Bronchial epithelial cell (primary cell): ENCODE results near the gene KIR2DL4. TPM values are rescaled to one million over a fixed set of nuclear protein-coding genes. Genes with fewer than 3 reads are reported as not detected.
"Not testable (repeated sequence)": the region's sequence is repeated elsewhere in the genome, so short reads cannot be mapped to it uniquely, and the experiment has no call there.

Experiments used
- DNase-seq: peaks from one replicate; pipeline ENCODE4 v3.0.0-alpha.2; 2010; ENCODE audit warnings: low read depth
- FAIRE-seq: peaks from 2 replicates; lab custom pipeline; 2011; peaks lifted over from hg19 to GRCh38; lab: Jason Lieb, UNC
- H3K27me3 ChIP-seq: 2 replicates; pipeline ENCODE4 v1.5.1; 2011; ENCODE audit warnings: low read length; ENCODE audit not compliant: control insufficient read depth, insufficient read depth
- H3K36me3 ChIP-seq: 2 replicates; pipeline ENCODE4 v1.5.1; 2011; ENCODE audit warnings: low read length; ENCODE audit not compliant: control insufficient read depth, insufficient read depth
- H3K4me3 ChIP-seq: 2 replicates; pipeline ENCODE4 v1.5.1; 2011; ENCODE audit warnings: mild to moderate bottlenecking, low read depth, low read length, control low read depth
- CTCF ChIP-seq: IDR thresholded peaks from 2 replicates; pipeline ENCODE4 v1.5.1; 2011; ENCODE audit warnings: mild to moderate bottlenecking, moderate library complexity, low read length, control low read depth, inconsistent platforms; ENCODE audit not compliant: insufficient read depth, severe bottlenecking
- total RNA-seq: library from RNA; depleted of rRNA; stranded (reverse); fragments of >200 nt; gene quantifications from 2 replicates; pipeline ENCODE4 v1.2.1, GENCODE V29; 2014

KIR2DL4 gene
- total RNA-seq, 1 donor from 2014 or later, result not detected

GRCh38 chr19:54778896-54779295, 24.5 kb upstream of the KIR2DL4 start:
- not testable (repeated sequence) for H3K4me3 ChIP-seq, H3K36me3 ChIP-seq, FAIRE-seq, H3K27me3 ChIP-seq, DNase-seq

GRCh38 chr19:54782916-54783315, 20.5 kb upstream of the KIR2DL4 start:
- not testable (repeated sequence) for H3K27me3 ChIP-seq, FAIRE-seq, H3K4me3 ChIP-seq, DNase-seq, H3K36me3 ChIP-seq

GRCh38 chr19:54786091-54786723, 17.2 kb upstream of the KIR2DL4 start:
- H3K4me3 ChIP-seq, H3K27me3 ChIP-seq, DNase-seq, FAIRE-seq, H3K36me3 ChIP-seq: not testable (repeated sequence)

- not testable (repeated sequence) for DNase-seq, H3K27me3 ChIP-seq, FAIRE-seq, H3K36me3 ChIP-seq, H3K4me3 ChIP-seq
Measured at GRCh38 chr19:54788154-54788553, 15.3 kb upstream of the KIR2DL4 start.

- H3K36me3 ChIP-seq, result no peaks in the 10 kb centered on the region
- DNase-seq, result no peak
- TF ChIP-seq CTCF, result no peak
- H3K4me3 ChIP-seq, result no peak overlapping the region
- no peak for FAIRE-seq
- no peaks in the 10 kb centered on the region for H3K27me3 ChIP-seq
Measured at GRCh38 chr19:54790711-54791110, 12.7 kb upstream of the KIR2DL4 start.

GRCh38 chr19:54791476-54791875, 11.9 kb upstream of the KIR2DL4 start:
- no peak for TF ChIP-seq CTCF
- FAIRE-seq (no peak), DNase-seq (no peak)
- H3K36me3 ChIP-seq, result no peaks in the 10 kb centered on the region
- H3K27me3 ChIP-seq, result no peaks in the 10 kb centered on the region
- no peak overlapping the region for H3K4me3 ChIP-seq

- no peaks in the 10 kb centered on the region for H3K27me3 ChIP-seq
- TF ChIP-seq CTCF, result no peak
- H3K36me3 ChIP-seq, result no peaks in the 10 kb centered on the region
- no peak overlapping the region for H3K4me3 ChIP-seq
- DNase-seq (no peak), FAIRE-seq (no peak)
Measured at GRCh38 chr19:54792814-54793213, 10.6 kb upstream of the KIR2DL4 start.

GRCh38 chr19:54795758-54796157, 7.7 kb upstream of the KIR2DL4 start:
- no peak for TF ChIP-seq CTCF
- Histone ChIP-seq H3K4me3 (no peak overlapping the region), H3K36me3 (no peaks in the 10 kb centered on the region), H3K27me3 (no peaks in the 10 kb centered on the region)
- no peak for DNase-seq
- FAIRE-seq, result no peak
